ENCODE measurements around the gene NOL7. TPM values are rescaled to one million over a fixed set of nuclear protein-coding genes. Genes with fewer than 3 reads are reported as not detected.

Gene NOL7
- total and polyA plus RNA-seq, 2 of the 8 experiments (the other 6 are each of a cell fraction or from before 2014, with no cell fraction given) = 16.4 to 70.4 TPM

DNA sequence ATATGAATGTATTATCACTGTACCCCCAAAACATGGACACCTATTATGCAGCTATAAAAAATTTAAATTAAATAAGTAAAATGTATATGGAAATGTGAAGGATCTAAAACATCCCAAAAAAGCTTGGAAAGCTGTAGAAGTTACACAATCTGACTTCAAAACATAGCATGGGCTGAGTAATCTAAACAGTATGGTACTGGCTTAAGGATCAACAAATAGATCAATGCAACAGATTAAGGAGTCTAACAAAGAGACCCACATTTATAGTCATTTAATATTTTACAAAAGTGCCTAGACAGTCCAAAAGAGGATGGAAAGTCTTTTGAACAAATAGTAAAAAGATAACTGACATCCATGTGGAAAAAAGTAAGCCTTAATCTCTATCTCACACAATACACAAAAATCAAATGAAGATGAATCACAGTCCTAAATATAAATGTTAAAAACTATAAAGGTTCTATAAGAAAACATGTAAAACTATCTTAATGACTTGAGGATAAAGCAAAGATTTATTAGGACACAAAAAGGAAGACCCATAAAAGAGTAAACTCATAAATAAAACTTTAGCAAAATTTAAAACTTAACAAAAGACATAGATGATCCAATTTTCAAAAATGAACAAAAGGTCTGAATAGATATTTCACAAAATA lies 49.7 kb downstream of the NOL7 start:
- Histone ChIP-seq H2BK5ac (ENCODE audit: low read depth, low read length) (no peak overlapping the region), H2AFZ (ENCODE audit: low read length) (no peak overlapping the region), H2BK120ac (replicated peaks; ENCODE audit: low read depth, low read length) (no peak overlapping the region), H3K27me3 (replicated peaks in 1 of 4; ENCODE audit: control insufficient read depth in 3 of 4, extremely low read depth in 1 of 4, insufficient read depth in 3 of 4, low read length in 3 of 4) (no peaks in the 10 kb centered on the region), H4K5ac (ENCODE audit: insufficient read length, low read depth, low read length) (no peak overlapping the region), H3K56ac (replicated peaks; ENCODE audit: insufficient read length, low read depth, low read length) (no peak overlapping the region), H4K91ac (replicated peaks; ENCODE audit: insufficient read length, low read length) (no peak overlapping the region), H3K4me2 (ENCODE audit: insufficient read depth in 1 of 2, low read depth in 2 of 2, low read length in 2 of 2) (no peak overlapping the region), H3K9ac (replicated peaks in 1 of 4; ENCODE audit: extremely low read depth in 1 of 4, low read depth in 3 of 4, low read length in 3 of 4) (no peak overlapping the region), H4K8ac (ENCODE audit: extremely low read depth, insufficient read depth, low read length) (no peak overlapping the region), H3K14ac (ENCODE audit: insufficient read length) (no peak overlapping the region), H2BK15ac (ENCODE audit: low read length) (no peak overlapping the region), H3K23ac (ENCODE audit: insufficient read length) (no peak overlapping the region), H3K79me1 (ENCODE audit: low read depth, low read length) (peaks cover 4% of the 10 kb centered on the region), H3K4me1 (replicated peaks in 1 of 4; ENCODE audit: control insufficient read depth in 3 of 4, insufficient read depth in 4 of 4, low read length in 3 of 4) (peaks cover 0 to 3% (median under 1%) of the 10 kb centered on the region in 4 experiments; a peak in 3 of 7 replicates), H3K18ac (ENCODE audit: extremely low read depth, low read length) (no peak overlapping the region), H3K4me3 (ENCODE audit: extremely low read depth in 1 of 4, insufficient read depth in 2 of 4, low read depth in 3 of 4, low read length in 4 of 4) (no peak overlapping the region), H3K79me2 (ENCODE audit: control insufficient read depth in 1 of 2, insufficient read depth in 2 of 2, low read length in 2 of 2) (peaks cover 4 to 100% of the 10 kb centered on the region in 2 experiments; a peak in 3 of 4 replicates), H3K4ac (replicated peaks; ENCODE audit: insufficient read length, low read depth, low read length) (no peak overlapping the region), H2BK12ac (ENCODE audit: low read depth, low read length) (no peak overlapping the region), H2BK20ac (ENCODE audit: low read length) (no peak overlapping the region), H3K36me3 (ENCODE audit: control insufficient read depth in 2 of 4, insufficient read depth in 4 of 4, low read length in 3 of 4) (no peaks in the 10 kb centered on the region; a peak in 1 of 8 replicates), H2AK5ac (ENCODE audit: low read depth, low read length) (no peak overlapping the region), H3K23me2 (ENCODE audit: low read depth, low read length) (no peaks in the 10 kb centered on the region), H3K9me3 (ENCODE audit: insufficient read depth in 2 of 2, low read depth in 1 of 2, low read length in 1 of 2) (no peaks in the 10 kb centered on the region), H4K20me1 (replicated peaks in 1 of 2; ENCODE audit: control insufficient read depth in 1 of 2, insufficient read depth in 2 of 2, low read length in 2 of 2) (peaks cover 0 to 4% of the 10 kb centered on the region in 2 experiments), H3K27ac (ENCODE audit: low read depth, low read length) (no peak overlapping the region)
- DNase-seq (ENCODE audit: low read depth in 1 of 2, low spot score in 2 of 2) = no peak
- POLR2A ChIA-PET (ENCODE audit: partially characterized antibody) = no interaction called here
- no peak for TF ChIP-seq BCL11A (IDR thresholded peaks at IDR 0.05; ENCODE audit: low read depth in 2 of 2, low read length in 2 of 2)
- no peak for TF ChIP-seq JUND (IDR thresholded peaks at IDR 0.05; ENCODE audit: low read length)
- no peak for TF ChIP-seq EP300 (IDR thresholded peaks at IDR 0.05; ENCODE audit: borderline replicate concordance in 1 of 2, low read depth in 2 of 2, low read length in 2 of 2)
- TF ChIP-seq CBX8 (IDR thresholded peaks at IDR 0.05; ENCODE audit: borderline replicate concordance, low read depth, low read length) = no peak
- no peak for TF ChIP-seq SRF (IDR thresholded peaks at IDR 0.05; ENCODE audit: low read depth, low read length)
- no peak for TF ChIP-seq GTF2F1 (IDR thresholded peaks at IDR 0.05; ENCODE audit: borderline replicate concordance, low read depth, low read length)
- TF ChIP-seq HDAC6 (IDR thresholded peaks at IDR 0.05; ENCODE audit: low read depth, low read length) = no peak
- TF ChIP-seq CBX5 (IDR thresholded peaks at IDR 0.05; ENCODE audit: low read depth, low read length) = no peak
- CTCF ChIA-PET (ENCODE audit: partially characterized antibody) = no interaction called here
- FAIRE-seq = no peak
